WERI-Rb-1 (cell line): Measurements from ENCODE around the gene CD300H.
A peak's percentile ranks its signal among the peaks of the same experiment; 100 is the strongest.

Experiments used
- DNase-seq: peaks from one replicate; pipeline ENCODE4 v3.0.0-alpha.2; 2020
- H3K27ac ChIP-seq: fragments of 250-450 bp; sonication (Bioruptor Pico); 2 replicates; pipeline ENCODE4 v1.5.1; 2020; ENCODE audit warnings: mild to moderate bottlenecking, moderate library complexity
- H3K27me3 ChIP-seq: fragments of 250-450 bp; sonication (Bioruptor Pico); 2 replicates; pipeline ENCODE4 v1.5.1; 2021; ENCODE audit warnings: mild to moderate bottlenecking, low read depth, moderate library complexity; ENCODE audit not compliant: insufficient read depth, severe bottlenecking
- H3K36me3 ChIP-seq: fragments of 250-450 bp; sonication (Bioruptor Pico); 2 replicates; pipeline ENCODE4 v1.5.1; 2020; ENCODE audit warnings: mild to moderate bottlenecking, moderate library complexity
- H3K4me3 ChIP-seq: 2 replicates; pipeline ENCODE4 v1.5.1; 2011; ENCODE audit warnings: low read depth, mild to moderate bottlenecking, control low read depth, low read length
- H3K9me3 ChIP-seq: fragments of 250-450 bp; sonication (Bioruptor Pico); 2 replicates; pipeline ENCODE4 v1.5.1; 2021; ENCODE audit warnings: mild to moderate bottlenecking, moderate library complexity; ENCODE audit not compliant: severe bottlenecking
- CTCF ChIP-seq: IDR thresholded peaks from 2 replicates; pipeline ENCODE4 v1.5.1; 2011; ENCODE audit warnings: low read depth, mild to moderate bottlenecking, control low read depth, inconsistent platforms, low read length

CD300H gene

GRCh38 chr17:74571621-74572270, 4.4 kb upstream of the CD300H start:
- H3K27ac ChIP-seq = no peak overlapping the region
- no peak for DNase-seq
- no peak for TF ChIP-seq CTCF
- H3K4me3 ChIP-seq = no peak overlapping the region
- no peaks in the 10 kb centered on the region for H3K36me3 ChIP-seq
- H3K27me3 ChIP-seq = peaks cover 94% of the 10 kb centered on the region
- H3K9me3 ChIP-seq = peaks cover 14% of the 10 kb centered on the region

GRCh38 chr17:74569020-74570003, 2.0 kb upstream of the CD300H start:
- peaks cover 91% of the 10 kb centered on the region for H3K27me3 ChIP-seq
- peak; percentile 40 for DNase-seq
- H3K9me3 ChIP-seq = peaks cover 13% of the 10 kb centered on the region
- H3K4me3 ChIP-seq = no peak overlapping the region
- no peak for TF ChIP-seq CTCF
- H3K36me3 ChIP-seq = no peaks in the 10 kb centered on the region
- H3K27ac ChIP-seq = no peak overlapping the region

- TF ChIP-seq CTCF = no peak
- Histone ChIP-seq H3K27ac (no peak overlapping the region), H3K9me3 (peaks cover 13% of the 10 kb centered on the region), H3K4me3 (no peak overlapping the region), H3K36me3 (no peaks in the 10 kb centered on the region), H3K27me3 (peaks cover 95% of the 10 kb centered on the region)
- no peak for DNase-seq
These were observed 981 bp upstream of the CD300H start for GRCh38 chr17:74568106-74568873.

GRCh38 chr17:74566132-74566753, 1.1 kb downstream of the CD300H start:
- Histone ChIP-seq H3K36me3 (no peaks in the 10 kb centered on the region), H3K27me3 (peaks cover 95% of the 10 kb centered on the region), H3K27ac (no peak overlapping the region), H3K4me3 (no peak overlapping the region), H3K9me3 (peaks cover 2% of the 10 kb centered on the region)
- DNase-seq = peak; percentile 74
- TF ChIP-seq CTCF = peak; percentile 93

- TF ChIP-seq CTCF = no peak
- Histone ChIP-seq H3K36me3 (no peaks in the 10 kb centered on the region), H3K27ac (no peak overlapping the region), H3K4me3 (no peak overlapping the region), H3K9me3 (peaks cover 2% of the 10 kb centered on the region), H3K27me3 (peaks cover 95% of the 10 kb centered on the region)
- DNase-seq = no peak
These were observed 2.2 kb downstream of the CD300H start for GRCh38 chr17:74565126-74565525.
